Caco-2 (cell line): ENCODE data around the gene STT3A. TPM values are rescaled to one million over a fixed set of nuclear protein-coding genes. Genes with fewer than 3 reads are reported as not detected.

Experiments used
- BruUV-seq: library from RNA; stranded (reverse); fragments of 400-500 nt; replicated peaks from 2 replicates; lab custom pipeline; 2021; lab: Mats Ljungman, UMichigan
- CTCF ChIA-PET: fragments of 300-600 bp; sonication (Branson Sonifier 250); formaldehyde crosslinking; loops from one replicate; lab custom pipeline; 2022; ENCODE audit warnings: antibody characterized with exemption; lab: Charles Lee
- POLR2A ChIA-PET: fragments of 300-600 bp; sonication (Branson Sonifier 250); formaldehyde crosslinking; loops from one replicate; lab custom pipeline; 2022; ENCODE audit warnings: antibody characterized with exemption; lab: Charles Lee
- DNase-seq, 2 experiments: peaks; one replicate each; pipeline versions ENCODE4 v3.0.0 to v3.0.0-alpha.2; 2020 to 2022
- H3K27me3 ChIP-seq: replicated peaks from 2 replicates; pipeline ENCODE4 v1.6.0; 2011; ENCODE audit warnings: low read length; ENCODE audit not compliant: control insufficient read depth, insufficient read depth
- H3K36me3 ChIP-seq: 2 replicates; pipeline ENCODE4 v1.5.1; 2011; ENCODE audit warnings: low read length; ENCODE audit not compliant: control insufficient read depth, insufficient read depth
- H3K4me1 ChIP-seq: fragments of 250-450 bp; sonication (Bioruptor Pico); 2 replicates; pipeline ENCODE4 v1.5.1; 2020; ENCODE audit warnings: mild to moderate bottlenecking
- H3K4me3 ChIP-seq: 2 replicates; pipeline ENCODE4 v1.5.1; 2011; ENCODE audit warnings: low read depth, mild to moderate bottlenecking, control low read depth, low read length
- H3K9me3 ChIP-seq: fragments of 250-450 bp; sonication (Bioruptor Pico); 2 replicates; pipeline ENCODE4 v1.5.1; 2020; ENCODE audit warnings: mild to moderate bottlenecking, moderate library complexity
- H3K27ac Mint-ChIP-seq: one replicate; pipeline ENCODE4 v1.8.0; 2022; ENCODE audit warnings: mixed read lengths; ENCODE audit not compliant: unreplicated experiment
- H3K27me3 Mint-ChIP-seq: one replicate; pipeline ENCODE4 v1.8.0; 2022; ENCODE audit warnings: mixed read lengths; ENCODE audit not compliant: insufficient read depth, unreplicated experiment
- H3K36me3 Mint-ChIP-seq: one replicate; pipeline ENCODE4 v1.8.0; 2022; ENCODE audit warnings: mild to moderate bottlenecking, mixed read lengths; ENCODE audit not compliant: insufficient read depth, unreplicated experiment
- H3K4me1 Mint-ChIP-seq: one replicate; pipeline ENCODE4 v1.8.0; 2022; ENCODE audit warnings: low read depth, mixed read lengths; ENCODE audit not compliant: unreplicated experiment
- H3K4me3 Mint-ChIP-seq: one replicate; pipeline ENCODE4 v1.8.0; 2022; ENCODE audit warnings: mild to moderate bottlenecking, moderate library complexity, mixed read lengths; ENCODE audit not compliant: unreplicated experiment
- H3K9me3 Mint-ChIP-seq: one replicate; pipeline ENCODE4 v1.8.0; 2022; ENCODE audit warnings: mixed read lengths; ENCODE audit not compliant: unreplicated experiment
- CTCF ChIP-seq, 2 experiments: fragments of 200-600 bp in 1 of 2; IDR thresholded peaks; 1 replicate in 1 of 2; 2 replicates in 1 of 2; pipeline versions ENCODE4 v1.5.1 to v1.8.0; 2011 to 2022; ENCODE audit warnings: antibody characterized with exemption in 1 of 2, control low read depth in 1 of 2, inconsistent platforms in 1 of 2, low read depth in 1 of 2, low read length in 1 of 2, mild to moderate bottlenecking in 1 of 2, moderate library complexity in 1 of 2; ENCODE audit not compliant: insufficient read depth in 1 of 2, severe bottlenecking in 1 of 2, unreplicated experiment in 1 of 2
- intact Hi-C: fragments of 100-400 bp; cut with micrococcal nuclease; formaldehyde crosslinking; loops from one replicate; pipeline ENCODE4 v1.10.0; 2022; ENCODE audit not compliant: unreplicated experiment
- total RNA-seq: library from RNA; stranded (reverse); gene quantifications from 2 replicates; pipeline ENCODE4 v1.2.3, GENCODE V29; 2022

STT3A gene
- total RNA-seq, 1 experiment from 2014 or later, result 517 TPM

GRCh38 chr11:125578783-125579182 lies 13.9 kb upstream of the STT3A start:
- no peak for DNase-seq
- no peak for TF ChIP-seq CTCF (IDR thresholded peaks at IDR 0.05; ENCODE audit: insufficient read depth in 1 of 2, low read depth in 1 of 2, low read length in 1 of 2, severe bottlenecking in 1 of 2, unreplicated experiment in 1 of 2)
- no peaks in the 10 kb centered on the region for H3K9me3 ChIP-seq
- ChIA-PET POLR2A (interaction anchor here (0.7 to 1.0 kb wide), 2 partner anchors 8 to 14 kb away, joined by 3 read pairs; partner anchors contain the start of gene STT3A), CTCF (no interaction called here)
- no peak overlapping the region for H3K4me3 Mint-ChIP-seq
- no peaks in the 10 kb centered on the region for H3K27me3 ChIP-seq
- no peaks in the 10 kb centered on the region for H3K9me3 Mint-ChIP-seq
- peaks cover 12% of the 10 kb centered on the region for H3K36me3 ChIP-seq
- H3K27me3 Mint-ChIP-seq, result no peaks in the 10 kb centered on the region
- H3K4me1 ChIP-seq, result no peaks in the 10 kb centered on the region
- peaks cover 91% of the 10 kb centered on the region for H3K36me3 Mint-ChIP-seq
- intact Hi-C loops, result no loop called here
- H3K27ac Mint-ChIP-seq, result no peak overlapping the region
- no peaks in the 10 kb centered on the region for H3K4me1 Mint-ChIP-seq
- no peak overlapping the region for H3K4me3 ChIP-seq
- BruUV-seq, result no TSS peak

- ChIA-PET CTCF (no interaction called here), POLR2A (no interaction called here)
- Histone ChIP-seq H3K9me3 (no peaks in the 10 kb centered on the region), H3K4me3 (no peak overlapping the region), H3K27me3 (no peaks in the 10 kb centered on the region), H3K4me1 (no peaks in the 10 kb centered on the region), H3K36me3 (peaks cover 10% of the 10 kb centered on the region)
- Mint-ChIP-seq H3K4me3 (no peak overlapping the region), H3K27ac (no peak overlapping the region), H3K36me3 (peaks cover 91% of the 10 kb centered on the region), H3K4me1 (no peaks in the 10 kb centered on the region), H3K9me3 (no peaks in the 10 kb centered on the region), H3K27me3 (no peaks in the 10 kb centered on the region)
- no TSS peak for BruUV-seq
- no peak for TF ChIP-seq CTCF (IDR thresholded peaks at IDR 0.05; ENCODE audit: insufficient read depth in 1 of 2, low read depth in 1 of 2, low read length in 1 of 2, severe bottlenecking in 1 of 2, unreplicated experiment in 1 of 2)
- DNase-seq, result no peak
- intact Hi-C loops, result no loop called here
These were observed 12.8 kb upstream of the STT3A start for GRCh38 chr11:125579811-125580210.

GRCh38 chr11:125583496-125583895 lies 9.2 kb upstream of the STT3A start:
- intact Hi-C loops, result no loop called here
- no TSS peak for BruUV-seq
- Histone ChIP-seq H3K4me1 (no peaks in the 10 kb centered on the region), H3K36me3 (peaks cover 6% of the 10 kb centered on the region), H3K4me3 (no peak overlapping the region), H3K27me3 (no peaks in the 10 kb centered on the region), H3K9me3 (no peaks in the 10 kb centered on the region)
- Mint-ChIP-seq H3K9me3 (no peaks in the 10 kb centered on the region), H3K4me1 (peaks cover 6% of the 10 kb centered on the region), H3K36me3 (peaks cover 71% of the 10 kb centered on the region), H3K27me3 (no peaks in the 10 kb centered on the region), H3K27ac (no peak overlapping the region), H3K4me3 (no peak overlapping the region)
- ChIA-PET CTCF (no interaction called here), POLR2A (no interaction called here)
- no peak for TF ChIP-seq CTCF (IDR thresholded peaks at IDR 0.05; ENCODE audit: insufficient read depth in 1 of 2, low read depth in 1 of 2, low read length in 1 of 2, severe bottlenecking in 1 of 2, unreplicated experiment in 1 of 2)
- DNase-seq, result no peak
